Endothelial cell of umbilical vein (primary cell): ENCODE data around the gene MYADML2. TPM values are rescaled to one million over a fixed set of nuclear protein-coding genes. Genes with fewer than 3 reads are reported as not detected.

Experiments used
- BruUV-seq: library from RNA; stranded (reverse); fragments of 400-500 nt; replicated peaks from 2 replicates; lab custom pipeline; 2021; lab: Mats Ljungman, UMichigan
- CTCF ChIA-PET: fragments of 300-600, 350-600 bp; sonication (Branson Sonifier 250); formaldehyde crosslinking; loops from one replicate; lab custom pipeline; 2021; ENCODE audit warnings: antibody characterized with exemption, inconsistent platforms; lab: Charles Lee
- POLR2A ChIA-PET: fragments of 300-600, 350-600 bp; sonication (Branson Sonifier 250); formaldehyde crosslinking; loops from one replicate; lab custom pipeline; 2021; ENCODE audit warnings: antibody characterized with exemption, inconsistent platforms; lab: Charles Lee
- DNase-seq: peaks from one replicate; pipeline ENCODE4 v3.0.0-alpha.2; 2011; ENCODE audit warnings: low read depth, low spot score
- FAIRE-seq: peaks from 2 replicates; lab custom pipeline; 2011; peaks lifted over from hg19 to GRCh38; lab: Jason Lieb, UNC
- H2AFZ ChIP-seq: 2 replicates; pipeline ENCODE4 v1.6.0; 2012; ENCODE audit warnings: low read depth, low read length, control low read depth, inconsistent platforms
- H3K27ac ChIP-seq: 2 replicates; pipeline ENCODE4 v1.5.1; 2011; ENCODE audit warnings: low read depth, mild to moderate bottlenecking, control low read depth, low read length, moderate library complexity; ENCODE audit not compliant: insufficient read depth
- H3K27me3 ChIP-seq, 2 experiments: 2 replicates each; pipeline versions ENCODE4 v1.6.0 to v1.6.1; 2011; ENCODE audit warnings: low read length in 2 of 2, mixed read lengths in 1 of 2; ENCODE audit not compliant: control insufficient read depth in 2 of 2, insufficient read depth in 2 of 2
- H3K36me3 ChIP-seq, 2 experiments: 2 replicates in 1 of 2; 3 replicates in 1 of 2; pipeline ENCODE4 v1.5.1; 2011; ENCODE audit warnings: low read length in 2 of 2, mild to moderate bottlenecking in 1 of 2, moderate library complexity in 1 of 2; ENCODE audit not compliant: control insufficient read depth in 2 of 2, insufficient read depth in 2 of 2; ENCODE audit errors: extremely low read depth in 1 of 2
- H3K4me1 ChIP-seq: 3 replicates; pipeline ENCODE4 v1.5.1; 2011; ENCODE audit warnings: mild to moderate bottlenecking, low read length; ENCODE audit not compliant: control insufficient read depth, insufficient read depth; ENCODE audit errors: extremely low read depth
- H3K4me2 ChIP-seq: 2 replicates; pipeline ENCODE4 v1.6.1; 2011; ENCODE audit warnings: low read length, control low read depth, mixed read lengths; ENCODE audit not compliant: insufficient read depth
- H3K4me3 ChIP-seq, 3 experiments: fragments of 200-600 bp in 1 of 3; sonication (generic), shearing (Covaris generic) in 1 of 3; replicated peaks in 1 of 3; 2 replicates each; pipeline ENCODE4 v1.5.1; 2011 to 2016; ENCODE audit warnings: control low read depth in 3 of 3, low read length in 3 of 3, mild to moderate bottlenecking in 2 of 3, inconsistent platforms in 1 of 3, low read depth in 1 of 3, moderate library complexity in 1 of 3; ENCODE audit not compliant: insufficient read depth in 1 of 3
- H3K79me2 ChIP-seq: 2 replicates; pipeline ENCODE4 v1.6.0; 2012; ENCODE audit warnings: low read length, inconsistent platforms; ENCODE audit not compliant: control insufficient read depth, insufficient read depth
- H3K9ac ChIP-seq: replicated peaks from 2 replicates; pipeline ENCODE3; 2011; ENCODE audit warnings: low read length, control low read depth; ENCODE audit not compliant: insufficient read depth; ENCODE audit errors: extremely low read depth
- H3K9me1 ChIP-seq: replicated peaks from 3 replicates; pipeline ENCODE4 v1.6.0; 2011; ENCODE audit warnings: mild to moderate bottlenecking, low read length; ENCODE audit not compliant: control insufficient read depth, insufficient read depth; ENCODE audit errors: extremely low read depth
- H3K9me3 ChIP-seq: replicated peaks from 2 replicates; pipeline ENCODE4 v1.5.1; 2012; ENCODE audit warnings: low read length, inconsistent platforms; ENCODE audit not compliant: control insufficient read depth, insufficient read depth
- H4K20me1 ChIP-seq: replicated peaks from 2 replicates; pipeline ENCODE3; 2011; ENCODE audit warnings: mild to moderate bottlenecking, low read length; ENCODE audit not compliant: control insufficient read depth, insufficient read depth; ENCODE audit errors: extremely low read depth
- EZH2 ChIP-seq: IDR thresholded peaks from 2 replicates; pipeline ENCODE4 v1.6.1; 2012; ENCODE audit warnings: borderline replicate concordance, low read depth, mild to moderate bottlenecking, moderate library complexity, low read length, inconsistent platforms; ENCODE audit not compliant: severe bottlenecking
- FOS ChIP-seq: IDR thresholded peaks from 2 replicates; pipeline ENCODE4 v1.6.1; 2011; ENCODE audit warnings: mild to moderate bottlenecking, low read length, moderate library complexity, borderline replicate concordance; ENCODE audit not compliant: insufficient read depth
- GATA2 ChIP-seq: IDR thresholded peaks from 2 replicates; pipeline ENCODE4 v1.7.0; 2011; ENCODE audit warnings: low read depth, mild to moderate bottlenecking, moderate library complexity, mixed read lengths, low read length; ENCODE audit not compliant: insufficient read length, insufficient read depth
- JUN ChIP-seq: IDR thresholded peaks from 2 replicates; pipeline ENCODE4 v1.6.1; 2011; ENCODE audit warnings: borderline replicate concordance, low read depth; ENCODE audit not compliant: insufficient read length, insufficient read depth
- MYC ChIP-seq: IDR thresholded peaks from one replicate; pipeline ENCODE4 v1.6.1; 2011; ENCODE audit warnings: mild to moderate bottlenecking, low read depth, low read length
- POLR2A ChIP-seq: IDR thresholded peaks from 2 replicates; pipeline ENCODE4 v1.6.1; 2012; ENCODE audit warnings: low read depth, mild to moderate bottlenecking, control low read depth, low read length
- POLR2AphosphoS5 ChIP-seq: IDR thresholded peaks from 2 replicates; pipeline ENCODE4 v1.6.1; 2012; ENCODE audit warnings: low read depth, mild to moderate bottlenecking, control low read depth, low read length, moderate library complexity; ENCODE audit not compliant: insufficient read depth
- dilution Hi-C: fragments of 300-500 bp; cut with MboI; formaldehyde crosslinking; loops from one replicate; pipeline ENCODE4 v1.15.0; 2019; ENCODE audit warnings: low sequenced_read_pairs; ENCODE audit not compliant: extremely low pct_ligation_motif_present
- intact Hi-C: fragments of 100-400 bp; cut with micrococcal nuclease; formaldehyde crosslinking; loops from one replicate; pipeline ENCODE4 v1.10.0; 2022
- polyA plus RNA-seq, 4 experiments: library from polyadenylated mRNA; depleted of rRNA in 3 of 4; stranded (reverse) in 3 of 4; unstranded in 1 of 4; fragments of >200 nt; gene quantifications; 2 replicates each; pipeline versions ENCODE4 v1.2.1 to v1.2.3, GENCODE V29; 2011 to 2012; ENCODE audit warnings: missing spikeins in 1 of 4
- total RNA-seq: library from RNA; stranded (reverse); gene quantifications from 2 replicates; pipeline ENCODE4 v1.2.3, GENCODE V29; 2021
- TF ChIP-seq, protein P1 (sequence below), 2 donors: IDR thresholded peaks; 1 replicate in 1 of 2; 2 replicates in 1 of 2; pipeline ENCODE4 v1.5.1; 2011; ENCODE audit warnings: low read length in 2 of 2, mild to moderate bottlenecking in 2 of 2, moderate library complexity in 2 of 2, control low read depth in 1 of 2, inconsistent platforms in 1 of 2, low read depth in 1 of 2; ENCODE audit not compliant: insufficient read depth in 1 of 2; ENCODE audit errors: extremely low read depth in 1 of 2
- TF ChIP-seq, protein P2 (sequence below): IDR thresholded peaks from 2 replicates; pipeline ENCODE4 v1.6.1; 2011; ENCODE audit not compliant: insufficient read depth, insufficient read length

Gene MYADML2
- total and polyA plus RNA-seq, 2 donors (not counting 3 experiments of a cell fraction or from before 2014, with no cell fraction given) = not detected

DNA sequence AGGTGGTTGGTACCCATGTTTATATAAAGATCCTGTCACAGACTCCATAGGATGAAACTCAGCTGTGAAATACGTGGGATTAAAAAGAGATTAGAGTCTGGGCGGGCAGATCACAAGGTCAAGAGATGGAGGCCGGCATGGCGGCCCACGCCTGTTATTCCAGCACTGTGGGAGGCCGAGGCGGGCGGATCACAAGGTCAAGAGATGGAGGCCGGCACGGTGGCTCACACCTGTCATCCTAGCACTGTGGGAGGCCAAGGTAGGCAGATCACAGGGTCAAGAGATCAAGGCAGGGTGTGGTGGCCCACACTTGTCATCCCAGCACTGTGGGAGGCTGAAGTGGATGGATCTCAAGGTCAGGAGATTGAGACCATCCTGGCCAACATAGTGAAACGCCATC, 51.6 kb downstream of the MYADML2 start:
- Histone ChIP-seq H3K36me3 (peaks cover 7 to 9% of the 10 kb centered on the region in 2 experiments), H3K79me2 (peaks cover 19% of the 10 kb centered on the region), H3K9ac (no peak overlapping the region), H3K27ac (no peak overlapping the region), H3K4me1 (peaks cover 3% of the 10 kb centered on the region), H3K9me1 (no peaks in the 10 kb centered on the region), H3K9me3 (no peaks in the 10 kb centered on the region), H3K27me3 (no peaks in the 10 kb centered on the region), H3K4me2 (no peak overlapping the region), H3K4me3 (no peak overlapping the region), H4K20me1 (no peaks in the 10 kb centered on the region), H2AFZ (no peak overlapping the region)
- dilution Hi-C loops = no loop called here
- FAIRE-seq (no peak), DNase-seq (no peak)
- no TSS peak for BruUV-seq
- ChIA-PET POLR2A (no interaction called here), CTCF (no interaction called here)
- TF ChIP-seq, protein P1, sequence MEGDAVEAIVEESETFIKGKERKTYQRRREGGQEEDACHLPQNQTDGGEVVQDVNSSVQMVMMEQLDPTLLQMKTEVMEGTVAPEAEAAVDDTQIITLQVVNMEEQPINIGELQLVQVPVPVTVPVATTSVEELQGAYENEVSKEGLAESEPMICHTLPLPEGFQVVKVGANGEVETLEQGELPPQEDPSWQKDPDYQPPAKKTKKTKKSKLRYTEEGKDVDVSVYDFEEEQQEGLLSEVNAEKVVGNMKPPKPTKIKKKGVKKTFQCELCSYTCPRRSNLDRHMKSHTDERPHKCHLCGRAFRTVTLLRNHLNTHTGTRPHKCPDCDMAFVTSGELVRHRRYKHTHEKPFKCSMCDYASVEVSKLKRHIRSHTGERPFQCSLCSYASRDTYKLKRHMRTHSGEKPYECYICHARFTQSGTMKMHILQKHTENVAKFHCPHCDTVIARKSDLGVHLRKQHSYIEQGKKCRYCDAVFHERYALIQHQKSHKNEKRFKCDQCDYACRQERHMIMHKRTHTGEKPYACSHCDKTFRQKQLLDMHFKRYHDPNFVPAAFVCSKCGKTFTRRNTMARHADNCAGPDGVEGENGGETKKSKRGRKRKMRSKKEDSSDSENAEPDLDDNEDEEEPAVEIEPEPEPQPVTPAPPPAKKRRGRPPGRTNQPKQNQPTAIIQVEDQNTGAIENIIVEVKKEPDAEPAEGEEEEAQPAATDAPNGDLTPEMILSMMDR (IDR thresholded peaks at IDR 0.05; ENCODE audit: extremely low read depth in 1 of 2, insufficient read depth in 1 of 2, low read depth in 1 of 2, low read length in 2 of 2) = no peak
- TF ChIP-seq POLR2AphosphoS5 = no peak
- TF ChIP-seq JUN = no peak
- TF ChIP-seq FOS = no peak
- TF ChIP-seq GATA2 = no peak
- TF ChIP-seq, protein P2, sequence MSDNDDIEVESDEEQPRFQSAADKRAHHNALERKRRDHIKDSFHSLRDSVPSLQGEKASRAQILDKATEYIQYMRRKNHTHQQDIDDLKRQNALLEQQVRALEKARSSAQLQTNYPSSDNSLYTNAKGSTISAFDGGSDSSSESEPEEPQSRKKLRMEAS = no peak
- no peak for TF ChIP-seq MYC
- no peak for TF ChIP-seq POLR2A
- no peak for TF ChIP-seq EZH2
- intact Hi-C loops = no loop called here
